ENCODE results near the gene TCEANC.

TCEANC gene

DNA sequence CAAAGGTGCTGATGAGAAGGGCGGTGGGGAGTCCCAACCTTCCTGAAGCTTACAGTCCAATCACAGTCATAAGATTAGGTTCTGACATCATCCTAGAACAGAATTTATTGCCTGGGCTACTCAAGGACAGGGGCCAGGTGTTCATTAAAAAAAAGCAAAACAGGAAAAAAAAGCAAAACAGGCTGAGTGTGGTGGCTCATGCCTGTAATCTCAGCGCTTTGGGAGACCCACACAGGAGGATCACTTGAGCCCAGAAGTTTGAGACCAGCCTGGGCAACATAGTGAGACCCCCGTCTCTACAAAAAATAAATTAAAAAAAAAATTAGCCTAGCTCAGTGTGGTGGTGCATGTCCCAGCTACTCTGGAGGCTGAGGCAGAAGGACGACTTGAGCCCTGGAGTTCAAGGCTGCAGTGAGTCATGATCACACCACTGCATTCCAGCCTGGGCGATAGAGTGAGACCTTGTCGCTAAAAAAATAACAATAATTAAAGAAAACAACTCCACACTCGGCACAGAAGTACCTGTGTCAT, 39.0 kb downstream of the TCEANC start:
- DNase-seq (ENCODE audit: low read depth in 2 of 2), result no peak

DNA sequence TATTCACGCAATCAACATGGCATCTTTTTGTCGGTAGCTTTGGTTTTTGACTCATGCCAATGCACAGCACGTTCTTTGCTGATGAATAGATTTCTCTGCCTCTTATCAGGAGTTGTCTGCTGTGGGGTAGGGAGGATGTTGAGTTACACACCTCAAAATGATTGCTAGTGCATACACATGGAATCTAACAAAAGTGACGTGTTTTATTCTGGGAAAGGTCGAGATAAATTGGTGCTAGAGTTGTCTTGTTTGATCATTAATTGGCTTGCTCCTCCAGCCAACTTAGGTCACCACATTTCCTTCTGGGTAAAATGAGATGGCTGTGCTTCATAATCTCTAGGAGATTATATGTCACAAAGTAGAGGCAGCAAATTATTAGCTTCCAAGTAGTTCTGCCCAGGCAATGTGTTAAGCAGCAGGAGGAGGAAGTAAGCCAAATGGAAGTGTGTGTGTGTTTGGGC, 39.9 kb downstream of the TCEANC start:
- no peak for DNase-seq (ENCODE audit: low read depth in 2 of 2)

DNA sequence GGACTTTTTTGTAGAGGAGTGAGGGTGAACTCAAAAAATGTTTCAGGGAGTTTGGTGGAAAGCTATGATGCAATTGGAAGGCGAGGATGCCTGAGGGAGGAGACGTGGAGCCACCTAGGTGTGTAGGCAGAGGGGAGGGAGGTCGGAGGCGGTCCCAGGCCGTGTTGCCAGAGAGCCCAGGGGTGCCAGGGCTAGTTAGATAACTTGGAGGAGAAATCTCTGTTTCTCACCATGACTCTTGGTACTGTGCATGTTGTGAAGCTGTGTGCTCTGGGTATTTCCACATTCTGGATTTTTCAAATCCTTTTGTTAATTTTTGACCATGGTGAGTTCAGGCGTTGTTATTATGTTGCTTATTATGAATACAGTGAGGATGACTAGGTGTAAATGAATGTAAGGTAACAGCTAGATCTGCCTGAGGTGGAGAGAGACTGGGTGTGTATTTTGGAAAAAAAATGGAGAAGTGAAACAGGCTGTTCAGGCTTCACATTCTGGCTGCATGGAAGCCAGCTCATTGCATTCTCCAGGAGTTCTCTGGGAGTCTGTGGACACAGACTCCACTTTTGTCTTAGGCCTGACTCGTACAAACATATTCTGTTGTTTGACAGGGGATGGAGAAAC, 40.5 kb downstream of the TCEANC start:
- no peak for DNase-seq (ENCODE audit: low read depth in 2 of 2)

DNA sequence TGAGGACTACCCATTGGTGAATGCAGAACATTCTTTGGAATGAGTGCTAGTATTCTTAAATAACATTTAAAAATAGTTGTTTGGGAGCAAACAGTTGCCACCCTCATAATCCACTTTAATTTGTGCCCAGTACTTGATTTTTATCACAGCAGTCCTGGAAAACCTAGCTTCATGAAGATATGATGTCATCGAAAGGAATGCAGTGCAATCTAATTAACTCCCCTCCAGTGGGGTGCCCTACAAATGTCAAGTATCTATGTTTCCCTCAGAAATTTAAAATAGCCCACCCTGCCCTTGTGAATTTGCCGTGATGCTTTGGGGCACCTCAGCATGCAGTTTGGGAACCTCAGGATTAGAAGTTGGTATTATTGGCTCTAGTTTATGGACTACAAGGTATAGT, 41.4 kb downstream of the TCEANC start:
- DNase-seq (ENCODE audit: low read depth in 2 of 2), result no peak

DNA sequence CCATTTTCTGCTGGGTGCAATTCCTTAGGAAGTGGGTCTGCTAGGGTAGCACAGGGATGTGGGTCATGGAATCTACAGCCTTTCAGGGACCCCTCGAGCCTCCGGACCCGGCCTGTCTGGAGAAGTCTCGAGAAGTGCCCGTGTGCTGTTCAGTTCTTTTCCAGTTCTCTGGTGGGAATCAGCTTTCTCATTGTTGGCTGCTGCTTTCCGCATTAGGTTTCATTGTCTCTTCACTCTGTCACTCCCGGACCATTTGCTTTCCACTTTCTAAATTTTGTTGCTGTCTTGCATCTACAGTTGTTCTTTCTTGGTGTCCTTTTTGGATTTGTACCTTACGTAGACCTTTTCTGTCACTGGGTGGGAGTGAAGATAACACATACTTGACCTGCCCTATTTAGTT, 42.0 kb downstream of the TCEANC start:
- DNase-seq (ENCODE audit: low read depth in 2 of 2), result no peak

DNA sequence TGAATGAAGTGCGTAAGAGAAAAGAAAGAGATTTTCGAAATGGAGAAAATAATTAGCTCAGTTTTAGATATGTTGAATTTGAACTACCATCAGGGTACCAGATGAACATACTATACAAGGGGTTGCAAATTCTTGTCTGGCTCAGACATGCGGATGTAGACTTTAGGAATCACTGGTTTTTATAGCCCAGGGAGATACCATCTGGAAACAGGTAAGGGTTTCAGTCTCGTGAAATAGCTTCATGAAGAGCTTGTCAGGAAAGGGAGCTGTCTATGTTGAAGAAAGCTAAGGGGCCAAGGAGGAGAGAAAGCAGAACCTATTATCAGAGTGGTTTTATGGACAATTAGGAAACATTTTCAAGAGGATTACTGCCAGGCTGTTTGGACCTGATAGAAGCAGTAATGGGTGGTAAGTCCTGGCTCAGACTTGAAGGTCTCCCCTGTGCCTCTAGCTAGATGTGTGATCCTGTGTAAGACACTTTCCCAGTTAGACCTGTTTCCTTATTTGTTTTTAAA, 42.7 kb downstream of the TCEANC start:
- DNase-seq (ENCODE audit: low read depth in 2 of 2), result no peak

DNA sequence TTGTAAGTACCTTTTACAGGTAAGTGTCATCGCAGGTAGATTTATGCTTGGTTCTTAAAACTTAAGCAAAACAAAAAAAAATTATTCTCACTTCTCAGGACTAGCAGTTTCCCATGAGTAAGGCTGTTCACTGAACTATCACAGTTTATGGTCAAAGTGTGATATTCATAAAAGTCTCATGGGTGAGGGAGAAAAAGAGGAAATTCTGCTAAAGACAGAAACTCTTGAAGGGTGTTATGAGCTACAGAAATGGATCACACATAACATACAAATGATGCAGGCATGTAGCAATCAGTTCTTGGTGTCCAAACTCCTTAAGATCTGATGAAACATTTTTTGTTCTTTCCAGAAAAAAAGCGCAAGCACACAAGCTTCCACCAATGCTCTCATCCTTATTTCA, 44.5 kb downstream of the TCEANC start:
- DNase-seq (ENCODE audit: low read depth in 2 of 2), result no peak

DNA sequence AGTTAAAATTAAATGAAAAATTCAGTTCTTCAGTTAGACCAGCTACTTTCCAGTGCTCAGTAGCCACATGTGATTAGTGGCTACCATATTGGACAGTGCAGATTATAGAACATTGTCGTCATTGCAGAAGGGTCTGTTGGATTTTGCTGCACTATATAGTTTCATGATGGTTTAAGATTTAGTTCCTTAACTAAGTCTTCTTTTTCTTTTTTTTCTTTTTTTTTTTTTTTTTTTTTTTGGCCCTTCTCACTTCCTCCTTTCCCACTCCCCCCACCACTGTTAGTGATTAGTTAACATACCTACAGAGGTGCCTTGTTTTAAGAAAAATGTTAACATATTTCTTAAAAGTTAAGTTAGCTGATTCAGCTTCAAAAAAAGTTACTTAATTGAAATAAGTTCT, 45.0 kb downstream of the TCEANC start:
- DNase-seq (ENCODE audit: low read depth in 2 of 2), result no peak

DNA sequence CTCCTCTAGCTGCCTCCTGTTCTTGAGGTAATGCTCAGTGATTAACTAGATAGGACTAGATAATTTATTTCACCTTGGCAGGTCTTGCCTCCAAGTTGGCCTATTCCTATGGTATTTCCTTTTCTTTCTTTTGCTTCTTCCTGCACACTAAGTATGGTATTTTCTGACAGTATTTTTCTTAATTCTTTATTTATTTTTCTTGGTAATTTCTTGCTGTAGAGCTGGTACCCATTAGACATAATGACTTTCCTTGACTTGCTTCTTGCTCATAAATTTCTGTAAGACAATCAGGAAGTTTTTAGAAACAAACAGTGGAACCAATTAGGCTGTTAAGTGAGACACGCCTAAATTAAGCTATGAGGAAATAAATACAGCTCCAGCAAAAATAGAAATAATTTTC, 45.5 kb downstream of the TCEANC start:
- no peak for DNase-seq (ENCODE audit: low read depth in 2 of 2)

DNA sequence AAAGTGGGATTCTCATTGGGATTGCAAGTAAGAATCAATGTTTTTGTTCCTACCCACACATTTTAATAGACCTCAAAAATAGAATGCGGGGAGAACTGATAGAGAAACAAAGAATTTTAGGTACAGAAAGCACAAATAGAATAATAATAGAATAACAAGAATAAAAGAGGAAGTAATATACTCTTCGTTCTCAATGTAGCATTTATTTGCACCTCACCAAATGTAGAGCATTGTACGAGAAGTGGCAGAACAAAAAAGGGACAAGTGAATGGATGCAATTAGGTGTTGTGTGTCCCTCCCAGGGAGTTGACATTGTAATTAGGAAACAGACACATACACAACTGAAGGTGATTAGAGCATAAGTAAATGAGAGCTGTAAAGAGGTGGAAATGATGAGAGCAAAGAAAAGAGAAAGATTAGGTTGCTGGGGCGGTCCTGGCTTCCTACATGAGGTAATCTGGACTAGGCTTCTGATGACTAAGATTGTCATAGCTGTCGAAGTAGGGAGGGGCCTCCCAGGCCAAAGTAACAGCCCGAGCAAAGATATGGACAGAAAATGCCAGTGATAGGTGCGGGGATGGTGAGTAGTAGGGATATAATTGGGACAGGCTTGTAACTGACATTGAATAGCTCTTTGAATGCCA, 46.4 kb downstream of the TCEANC start:
- DNase-seq (ENCODE audit: low read depth in 2 of 2), result no peak

DNA sequence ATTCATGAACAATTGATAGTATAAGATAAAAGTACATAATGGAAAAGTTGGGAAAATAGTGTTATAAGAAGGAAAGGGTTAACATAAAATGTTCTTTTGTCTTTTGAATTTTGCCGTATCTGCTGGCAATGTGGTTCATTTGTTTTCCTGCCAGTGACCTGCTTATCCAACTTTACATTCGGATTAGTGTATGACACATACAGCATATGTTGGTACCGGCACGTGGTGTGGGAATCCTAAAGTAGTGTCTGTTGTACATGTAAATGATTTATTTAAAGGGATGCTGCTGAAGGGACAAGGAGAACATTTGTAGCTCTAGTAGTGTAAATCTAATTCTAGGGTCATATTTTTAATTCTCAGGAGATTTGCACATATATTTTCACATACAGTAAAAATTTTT, 47.4 kb downstream of the TCEANC start:
- no peak for DNase-seq (ENCODE audit: low read depth in 2 of 2)

DNA sequence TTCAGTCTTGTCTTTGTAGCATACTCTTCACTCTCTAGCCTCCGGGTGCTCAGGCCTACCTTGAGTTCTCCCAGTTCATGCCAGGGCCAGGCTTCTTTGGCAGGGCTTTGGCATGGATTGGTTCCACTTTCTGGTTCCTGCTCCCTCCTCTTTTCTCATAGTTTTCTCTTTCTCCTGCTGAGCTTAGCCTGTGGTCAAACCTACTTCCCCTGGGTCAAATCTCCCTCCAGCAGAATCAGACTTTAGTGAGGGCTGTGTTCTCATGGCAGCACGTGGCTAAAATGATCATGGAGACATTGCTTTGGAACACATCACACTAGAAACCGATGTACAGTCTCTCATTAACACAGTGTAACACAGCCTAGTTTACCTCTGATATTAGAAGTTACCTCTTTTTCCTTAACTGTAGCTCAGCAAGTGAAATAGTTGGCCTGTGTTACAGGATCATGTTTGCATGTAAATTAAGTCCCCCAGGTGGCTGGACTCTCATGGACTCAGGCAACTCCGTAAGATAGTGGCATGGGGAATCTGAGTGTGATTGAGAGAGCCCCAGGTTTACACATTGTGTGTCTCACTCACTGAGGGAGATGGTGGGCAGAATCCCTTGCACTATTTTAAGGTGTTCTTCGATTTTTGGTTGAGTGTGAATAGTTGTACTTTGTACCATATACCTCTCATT, 49.3 kb downstream of the TCEANC start:
- DNase-seq (ENCODE audit: low read depth in 2 of 2), result no peak

DNA sequence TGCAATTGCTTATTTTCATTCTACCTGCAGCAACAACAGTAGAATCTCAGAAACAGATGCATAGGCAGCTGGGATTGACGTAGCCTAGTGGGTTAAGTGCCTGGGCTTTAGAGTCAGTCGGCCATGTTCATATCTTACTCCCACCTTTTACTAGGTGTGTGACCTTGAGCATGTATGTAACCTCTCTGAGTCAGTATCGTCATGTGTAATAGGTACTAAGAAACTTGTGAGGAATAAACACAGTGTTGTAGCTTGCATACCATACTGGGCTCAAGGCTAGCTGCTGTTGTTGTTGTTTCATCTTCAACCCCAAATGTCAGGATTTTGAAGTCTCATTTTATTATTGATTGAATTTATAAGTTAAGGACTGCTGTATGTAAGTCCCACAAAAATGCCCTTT, 50.2 kb downstream of the TCEANC start:
- no peak for DNase-seq (ENCODE audit: low read depth in 2 of 2)

DNA sequence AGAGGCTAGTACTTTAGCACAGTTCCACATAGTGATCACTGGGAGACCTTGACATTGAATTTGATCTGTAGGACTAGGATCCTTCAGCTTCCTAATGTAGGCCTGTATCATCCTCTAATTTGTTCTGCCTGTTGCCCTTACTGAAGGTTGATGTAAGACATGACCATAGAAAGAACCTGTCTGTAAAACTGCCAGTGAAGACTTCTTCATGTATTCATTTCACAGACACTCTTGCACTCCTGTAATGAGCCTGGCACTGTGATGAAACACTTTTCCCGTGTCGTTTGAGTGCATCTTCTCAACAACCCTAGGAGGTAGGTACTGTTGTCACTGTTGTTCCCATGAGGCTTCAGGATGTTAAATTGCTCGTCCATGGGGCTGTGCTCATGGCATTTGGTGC, 50.6 kb downstream of the TCEANC start:
- no peak for DNase-seq (ENCODE audit: low read depth in 2 of 2)

DNA sequence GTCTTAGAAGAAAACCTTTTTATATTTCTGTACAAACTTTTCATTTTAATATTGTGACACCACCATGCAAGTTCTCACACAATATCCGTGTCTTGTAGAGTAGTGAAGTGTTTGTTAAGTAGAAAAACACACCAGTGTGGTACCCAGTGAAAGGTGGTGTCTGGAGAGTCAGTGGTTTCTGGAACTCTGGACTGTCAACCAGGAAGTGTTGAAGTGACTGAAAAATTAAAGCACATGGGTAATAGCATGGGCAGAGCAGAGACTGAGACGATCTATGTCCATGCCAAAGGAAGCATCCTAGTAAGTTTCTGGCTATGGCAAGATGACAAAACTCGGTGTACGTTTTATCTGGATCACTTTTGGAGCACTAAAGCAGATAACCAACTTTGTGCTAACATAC, 58.2 kb downstream of the TCEANC start:
- DNase-seq (ENCODE audit: low read depth in 2 of 2), result no peak

Measured in stimulated activated CD4-positive, alpha-beta T cell treated with anti-CD3 and anti-CD28 coated beads, Interleukin-12 subunit alpha, Interleukin-12 subunit beta, amount 100 ng/mL, for 24 hours (primary cell).